Panc1 (cell line): ENCODE data around the gene CCDC71.

Experiments
- POLR2AphosphoS5 ChIP-seq: IDR thresholded peaks from 2 replicates; pipeline ENCODE4 v1.6.1; 2012; ENCODE audit warnings: mild to moderate bottlenecking, low read depth, low read length, moderate library complexity
- TCF7L2 ChIP-seq: IDR thresholded peaks from 2 replicates; pipeline ENCODE4 v1.6.1; 2011; ENCODE audit warnings: mild to moderate bottlenecking, low read depth, low read length, inconsistent platforms
- TF ChIP-seq, protein P1 (sequence below): fragments of 450-650 bp; IDR thresholded peaks from 2 replicates; pipeline ENCODE4 v1.5.1; 2017; ENCODE audit warnings: mild to moderate bottlenecking

DNA sequence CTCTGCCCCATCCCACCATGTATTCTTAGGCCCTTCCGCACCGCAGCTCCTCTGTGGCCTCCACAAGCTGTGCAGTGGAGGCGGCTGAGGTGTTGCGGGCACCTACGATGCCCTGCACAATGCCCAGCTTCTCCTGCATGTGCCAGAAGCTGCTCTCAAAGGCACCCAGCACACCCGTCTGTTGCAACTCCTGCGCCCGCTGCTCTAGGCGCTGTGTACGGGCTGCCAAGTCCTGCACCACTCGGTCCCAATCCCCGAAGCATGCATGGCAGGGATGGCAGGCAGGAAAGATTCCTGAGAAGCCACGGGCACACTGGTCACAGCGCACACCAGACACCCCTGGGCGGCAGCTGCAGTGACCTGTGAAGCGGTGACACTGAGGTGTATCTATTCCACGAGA lies 42.4 kb downstream of the CCDC71 start:
- TF ChIP-seq, protein P1, sequence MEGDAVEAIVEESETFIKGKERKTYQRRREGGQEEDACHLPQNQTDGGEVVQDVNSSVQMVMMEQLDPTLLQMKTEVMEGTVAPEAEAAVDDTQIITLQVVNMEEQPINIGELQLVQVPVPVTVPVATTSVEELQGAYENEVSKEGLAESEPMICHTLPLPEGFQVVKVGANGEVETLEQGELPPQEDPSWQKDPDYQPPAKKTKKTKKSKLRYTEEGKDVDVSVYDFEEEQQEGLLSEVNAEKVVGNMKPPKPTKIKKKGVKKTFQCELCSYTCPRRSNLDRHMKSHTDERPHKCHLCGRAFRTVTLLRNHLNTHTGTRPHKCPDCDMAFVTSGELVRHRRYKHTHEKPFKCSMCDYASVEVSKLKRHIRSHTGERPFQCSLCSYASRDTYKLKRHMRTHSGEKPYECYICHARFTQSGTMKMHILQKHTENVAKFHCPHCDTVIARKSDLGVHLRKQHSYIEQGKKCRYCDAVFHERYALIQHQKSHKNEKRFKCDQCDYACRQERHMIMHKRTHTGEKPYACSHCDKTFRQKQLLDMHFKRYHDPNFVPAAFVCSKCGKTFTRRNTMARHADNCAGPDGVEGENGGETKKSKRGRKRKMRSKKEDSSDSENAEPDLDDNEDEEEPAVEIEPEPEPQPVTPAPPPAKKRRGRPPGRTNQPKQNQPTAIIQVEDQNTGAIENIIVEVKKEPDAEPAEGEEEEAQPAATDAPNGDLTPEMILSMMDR, result no peak
- TF ChIP-seq POLR2AphosphoS5, result no peak
- no peak for TF ChIP-seq TCF7L2
